ENCODE data around the gene SPDYE2B.
"Not testable (repeated sequence)": the region's sequence is repeated elsewhere in the genome, so short reads cannot be mapped to it uniquely, and the experiment has no call there.

- not testable (repeated sequence) for TF ChIP-seq POLR2A, POLR2AphosphoS5 (IDR thresholded peaks at IDR 0.05; ENCODE audit: low read depth, low read length)
Observed at GRCh38 chr7:102690602-102691001, 40.5 kb downstream of the SPDYE2B start.
